ENCODE measurements around the gene RGS6. TPM values are rescaled to one million over a fixed set of nuclear protein-coding genes. Genes with fewer than 3 reads are reported as not detected.
A peak's percentile ranks its signal among the peaks of the same experiment; 100 is the strongest.

RGS6 gene
- total RNA-seq, 4 donors from 2014 or later = 0.50 to 6.5 (median 4.7) TPM

DNA sequence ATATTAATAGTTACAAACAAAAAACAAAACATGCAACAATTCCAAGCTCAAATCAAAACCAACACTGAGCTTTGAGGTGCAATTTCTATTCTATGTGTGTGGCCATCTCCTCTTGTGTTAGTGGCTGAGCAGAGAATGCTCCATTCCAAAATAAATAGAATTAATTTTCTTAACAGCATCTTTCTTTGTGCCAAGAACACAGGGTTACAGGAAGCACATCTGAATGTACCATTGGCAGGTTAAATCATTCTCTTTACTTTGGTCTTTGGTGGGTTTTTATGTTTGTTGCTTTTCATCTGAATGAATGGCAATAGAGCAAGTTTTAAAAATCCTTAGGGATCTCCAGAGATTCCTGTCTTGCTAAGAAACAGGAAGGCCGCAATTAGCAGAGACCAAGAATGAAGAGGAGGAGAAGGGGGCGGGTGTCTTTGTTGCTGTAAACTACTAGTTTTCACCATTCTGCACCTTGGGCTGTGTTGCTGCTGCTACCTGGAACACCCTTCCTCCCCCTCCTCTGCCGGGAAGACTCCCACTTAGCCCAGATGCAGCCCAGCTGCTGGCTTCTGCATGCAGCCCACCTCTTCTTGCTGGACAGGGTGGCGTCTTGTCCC lies 165.0 kb downstream of the RGS6 start:
- H3K36me3 ChIP-seq = no peaks in the 10 kb centered on the region
- no peak overlapping the region for H3K27ac ChIP-seq
- WGBS, 2 donors (ENCODE audit: low coverage in 1 of 2) = 49 to 80% methylated on average over 1 to 3 of the region's 4 CpGs
- H3K27me3 ChIP-seq = no peaks in the 10 kb centered on the region
- no peaks in the 10 kb centered on the region for H3K4me1 ChIP-seq
- TF ChIP-seq, protein P1, sequence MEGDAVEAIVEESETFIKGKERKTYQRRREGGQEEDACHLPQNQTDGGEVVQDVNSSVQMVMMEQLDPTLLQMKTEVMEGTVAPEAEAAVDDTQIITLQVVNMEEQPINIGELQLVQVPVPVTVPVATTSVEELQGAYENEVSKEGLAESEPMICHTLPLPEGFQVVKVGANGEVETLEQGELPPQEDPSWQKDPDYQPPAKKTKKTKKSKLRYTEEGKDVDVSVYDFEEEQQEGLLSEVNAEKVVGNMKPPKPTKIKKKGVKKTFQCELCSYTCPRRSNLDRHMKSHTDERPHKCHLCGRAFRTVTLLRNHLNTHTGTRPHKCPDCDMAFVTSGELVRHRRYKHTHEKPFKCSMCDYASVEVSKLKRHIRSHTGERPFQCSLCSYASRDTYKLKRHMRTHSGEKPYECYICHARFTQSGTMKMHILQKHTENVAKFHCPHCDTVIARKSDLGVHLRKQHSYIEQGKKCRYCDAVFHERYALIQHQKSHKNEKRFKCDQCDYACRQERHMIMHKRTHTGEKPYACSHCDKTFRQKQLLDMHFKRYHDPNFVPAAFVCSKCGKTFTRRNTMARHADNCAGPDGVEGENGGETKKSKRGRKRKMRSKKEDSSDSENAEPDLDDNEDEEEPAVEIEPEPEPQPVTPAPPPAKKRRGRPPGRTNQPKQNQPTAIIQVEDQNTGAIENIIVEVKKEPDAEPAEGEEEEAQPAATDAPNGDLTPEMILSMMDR (IDR thresholded peaks at IDR 0.05) = no peak
- TF ChIP-seq POLR2AphosphoS5 (IDR thresholded peaks at IDR 0.05) = no peak
- TF ChIP-seq EP300 (IDR thresholded peaks at IDR 0.05) = no peak
- no peak for TF ChIP-seq POLR2A (IDR thresholded peaks at IDR 0.05)
- no peak overlapping the region for H3K4me3 ChIP-seq
- no peak for ATAC-seq
- H3K9me3 ChIP-seq = no peaks in the 10 kb centered on the region

DNA sequence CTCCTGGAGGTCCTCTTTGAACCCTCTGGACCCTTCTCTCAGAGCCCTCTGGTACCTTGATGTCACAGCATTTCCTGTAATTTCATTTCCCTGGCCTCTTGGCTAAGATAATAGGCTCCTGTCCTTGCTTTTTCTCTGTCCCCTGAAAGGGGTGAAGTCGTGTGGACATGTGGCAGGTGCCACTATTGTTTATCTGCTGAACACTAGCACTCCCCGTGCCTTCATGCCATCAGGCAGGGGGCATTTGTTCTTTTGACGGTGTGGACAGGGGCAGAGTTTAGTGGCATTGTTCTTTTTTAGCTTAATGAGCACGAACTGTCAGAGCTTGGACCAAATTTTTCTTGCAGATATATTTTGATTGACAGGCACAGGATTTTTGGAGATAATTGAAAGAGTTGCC lies 166.0 kb downstream of the RGS6 start:
- no peak overlapping the region for H3K4me3 ChIP-seq
- no peak for TF ChIP-seq POLR2A (IDR thresholded peaks at IDR 0.05)
- no peak for ATAC-seq
- 62% methylated on average over 2 to 4 of the region's 4 CpGs for WGBS, 2 donors (ENCODE audit: low coverage in 1 of 2)
- H3K9me3 ChIP-seq = no peaks in the 10 kb centered on the region
- H3K27ac ChIP-seq = no peak overlapping the region
- H3K27me3 ChIP-seq = no peaks in the 10 kb centered on the region
- H3K36me3 ChIP-seq = no peaks in the 10 kb centered on the region
- H3K4me1 ChIP-seq = no peaks in the 10 kb centered on the region

DNA sequence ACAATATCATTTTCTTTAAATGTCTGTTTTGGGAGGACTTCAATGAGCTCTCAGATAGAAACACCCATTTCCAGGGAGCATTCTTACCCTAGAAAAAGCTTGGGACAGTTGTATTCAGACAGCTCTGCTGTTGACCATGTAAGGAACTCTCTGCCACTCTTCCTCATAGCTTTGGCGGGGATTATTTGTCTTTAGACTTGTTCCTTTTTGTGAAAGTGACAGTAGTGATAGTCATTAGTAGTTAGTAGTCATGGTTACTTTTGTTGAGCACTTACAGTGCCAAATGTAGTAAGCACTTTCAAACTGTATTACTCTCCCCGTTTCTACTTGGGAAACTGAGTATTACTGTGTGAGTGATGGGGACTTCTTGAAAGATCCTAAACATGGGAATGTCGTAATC lies 167.3 kb downstream of the RGS6 start:
- WGBS, 2 donors (ENCODE audit: low coverage in 1 of 2) = 50 to 51% methylated on average over 1 to 3 of the region's 3 CpGs
- no peaks in the 10 kb centered on the region for H3K36me3 ChIP-seq
- no peaks in the 10 kb centered on the region for H3K27me3 ChIP-seq
- H3K4me1 ChIP-seq = no peaks in the 10 kb centered on the region
- ATAC-seq = no peak
- H3K4me3 ChIP-seq = no peak overlapping the region
- TF ChIP-seq EP300 (IDR thresholded peaks at IDR 0.05) (no peak), POLR2AphosphoS5 (IDR thresholded peaks at IDR 0.05) (no peak), POLR2A (IDR thresholded peaks at IDR 0.05) (no peak)
- TF ChIP-seq, protein P1 (IDR thresholded peaks at IDR 0.05) = no peak
- no peaks in the 10 kb centered on the region for H3K9me3 ChIP-seq
- H3K27ac ChIP-seq = no peak overlapping the region

DNA sequence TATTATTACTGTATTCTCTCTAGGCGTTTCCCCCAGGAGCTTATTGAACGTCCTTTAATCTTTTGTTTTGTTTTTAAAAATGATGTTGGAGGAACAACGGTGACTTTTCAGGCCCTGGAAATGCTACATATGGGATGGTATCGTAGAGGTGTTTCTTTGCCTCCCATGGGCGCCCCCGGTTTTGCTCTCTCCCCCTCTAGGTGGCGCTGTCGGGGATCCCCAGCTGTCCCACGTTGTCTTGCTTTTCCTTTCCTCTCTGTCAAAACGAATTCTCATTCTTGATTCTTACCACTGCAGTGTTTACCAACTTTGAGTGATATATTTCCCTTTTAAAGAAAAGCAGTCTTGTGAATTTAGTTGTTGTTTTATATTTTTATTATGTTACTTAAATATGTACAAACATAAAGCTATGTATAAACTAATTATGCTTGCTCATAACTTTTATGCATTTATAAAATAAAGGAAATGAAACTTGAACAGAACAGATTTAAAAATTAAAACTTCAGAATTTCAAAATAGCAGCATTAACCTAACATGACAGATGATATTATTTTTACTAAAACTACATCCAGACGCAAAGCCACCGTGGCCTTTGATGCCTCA lies 171.9 kb downstream of the RGS6 start:
- 56% methylated on average over 9 to 12 of the region's 12 CpGs for WGBS, 2 donors (ENCODE audit: low coverage in 1 of 2)
- H3K9me3 ChIP-seq = no peaks in the 10 kb centered on the region
- H3K4me1 ChIP-seq = no peaks in the 10 kb centered on the region
- no peak overlapping the region for H3K27ac ChIP-seq
- no peaks in the 10 kb centered on the region for H3K36me3 ChIP-seq
- no peak for ATAC-seq
- TF ChIP-seq POLR2AphosphoS5 (IDR thresholded peaks at IDR 0.05) = no peak
- TF ChIP-seq, protein P1 (IDR thresholded peaks at IDR 0.05) = peak in 1 of 4 experiments; percentile 38
- H3K27me3 ChIP-seq = no peaks in the 10 kb centered on the region
- H3K4me3 ChIP-seq = no peak overlapping the region

DNA sequence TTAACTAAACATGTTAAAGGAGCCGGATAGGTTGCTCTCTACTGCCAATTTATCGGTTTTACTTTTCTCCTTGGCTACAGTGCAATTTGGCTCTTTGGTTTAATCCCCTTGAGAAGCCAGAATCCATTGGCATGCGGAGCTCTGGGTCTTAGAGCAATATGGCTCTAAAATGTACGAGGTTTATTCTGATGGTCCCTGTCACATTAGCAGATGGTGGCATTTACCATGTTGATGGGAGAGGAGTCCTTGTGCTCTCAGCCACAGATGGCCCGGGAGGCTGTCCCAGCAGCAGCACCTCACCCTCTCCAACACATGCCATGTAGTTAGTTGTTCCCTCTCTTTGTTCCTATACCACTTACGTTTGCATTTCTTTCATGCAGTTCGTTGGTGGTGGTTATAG lies 179.7 kb downstream of the RGS6 start:
- H3K27ac ChIP-seq = no peak overlapping the region
- no peak for TF ChIP-seq POLR2AphosphoS5 (IDR thresholded peaks at IDR 0.05)
- TF ChIP-seq, protein P1 (IDR thresholded peaks at IDR 0.05) = no peak
- TF ChIP-seq EP300 (IDR thresholded peaks at IDR 0.05) = no peak
- TF ChIP-seq POLR2A (IDR thresholded peaks at IDR 0.05) = no peak
- H3K27me3 ChIP-seq = no peaks in the 10 kb centered on the region
- no peak for ATAC-seq
- 80 to 84% methylated on average over 5 to 7 of the region's 7 CpGs for WGBS, 2 donors (ENCODE audit: low coverage in 1 of 2)
- no peaks in the 10 kb centered on the region for H3K36me3 ChIP-seq
- H3K9me3 ChIP-seq = no peaks in the 10 kb centered on the region
- H3K4me3 ChIP-seq = no peak overlapping the region
- no peaks in the 10 kb centered on the region for H3K4me1 ChIP-seq
